HEK293 (cell line): Measurements from ENCODE around the gene SLC32A1.

Experiments
- BCL6B ChIP-seq: fragments of 450-650 bp; formaldehyde crosslinking; IDR thresholded peaks from 2 replicates; pipeline ENCODE4 v1.5.1; 2017; ENCODE audit warnings: missing biosample characterization, missing genetic modification characterization
- CTCF ChIP-seq: fragments of 450-650 bp; formaldehyde crosslinking; IDR thresholded peaks from 2 replicates; pipeline ENCODE4 v1.5.1; 2016; ENCODE audit warnings: missing biosample characterization, missing genetic modification characterization
- FEZF1 ChIP-seq: fragments of 450-650 bp; formaldehyde crosslinking; IDR thresholded peaks from 2 replicates; pipeline ENCODE4 v1.5.1; 2016; ENCODE audit warnings: missing biosample characterization, missing genetic modification characterization
- PRDM6 ChIP-seq: fragments of 450-650 bp; formaldehyde crosslinking; IDR thresholded peaks from 2 replicates; pipeline ENCODE4 v1.5.1; 2017; ENCODE audit warnings: missing biosample characterization, missing genetic modification characterization
- TCF7L2 ChIP-seq: IDR thresholded peaks from 2 replicates; pipeline ENCODE4 v1.6.1; 2011; ENCODE audit warnings: low read depth, mild to moderate bottlenecking, inconsistent platforms, low read length, moderate library complexity, borderline replicate concordance
- WT1 ChIP-seq: fragments of 450-650 bp; formaldehyde crosslinking; IDR thresholded peaks from 2 replicates; pipeline ENCODE4 v1.5.1; 2016; ENCODE audit warnings: missing biosample characterization, missing genetic modification characterization
- ZBTB11 ChIP-seq: fragments of 450-650 bp; formaldehyde crosslinking; conservative IDR thresholded peaks from 2 replicates; pipeline ENCODE4 v1.5.1; 2016; ENCODE audit warnings: low read depth, missing biosample characterization, missing genetic modification characterization
- ZBTB6 ChIP-seq: fragments of 450-650 bp; formaldehyde crosslinking; IDR thresholded peaks from 2 replicates; pipeline ENCODE4 v1.5.1; 2017; ENCODE audit warnings: missing biosample characterization, missing genetic modification characterization
- ZFP41 ChIP-seq: fragments of 450-650 bp; formaldehyde crosslinking; IDR thresholded peaks from 2 replicates; pipeline ENCODE4 v1.5.1; 2016; ENCODE audit warnings: missing biosample characterization, missing genetic modification characterization, borderline replicate concordance
- ZNF132 ChIP-seq: fragments of 450-650 bp; formaldehyde crosslinking; IDR thresholded peaks from 2 replicates; pipeline ENCODE4 v1.5.1; 2017; ENCODE audit warnings: missing biosample characterization, missing genetic modification characterization, borderline replicate concordance
- ZNF157 ChIP-seq: fragments of 450-650 bp; formaldehyde crosslinking; IDR thresholded peaks from 2 replicates; pipeline ENCODE4 v1.5.1; 2016; ENCODE audit warnings: missing biosample characterization, missing genetic modification characterization
- ZNF174 ChIP-seq: fragments of 450-650 bp; formaldehyde crosslinking; IDR thresholded peaks from 2 replicates; pipeline ENCODE4 v1.5.0; 2017; ENCODE audit warnings: missing biosample characterization, mild to moderate bottlenecking, missing genetic modification characterization
- ZNF248 ChIP-seq: fragments of 450-650 bp; formaldehyde crosslinking; IDR thresholded peaks from 2 replicates; pipeline ENCODE4 v1.5.1; 2017; ENCODE audit warnings: missing biosample characterization, missing genetic modification characterization
- ZNF37A ChIP-seq: fragments of 450-650 bp; IDR thresholded peaks from 2 replicates; pipeline ENCODE4 v1.5.1; 2018; ENCODE audit warnings: missing biosample characterization, missing genetic modification characterization
- ZNF394 ChIP-seq: fragments of 450-650 bp; formaldehyde crosslinking; IDR thresholded peaks from 2 replicates; pipeline ENCODE4 v1.5.1; 2016; ENCODE audit warnings: missing biosample characterization, missing genetic modification characterization, mild to moderate bottlenecking, moderate library complexity, borderline replicate concordance
- ZNF423 ChIP-seq: fragments of 450-650 bp; formaldehyde crosslinking; IDR thresholded peaks from 2 replicates; pipeline ENCODE4 v1.5.1; 2016; ENCODE audit warnings: missing biosample characterization, missing genetic modification characterization
- ZNF433 ChIP-seq: fragments of 450-650 bp; formaldehyde crosslinking; IDR thresholded peaks from 2 replicates; pipeline ENCODE4 v1.5.1; 2016; ENCODE audit warnings: missing biosample characterization, missing genetic modification characterization, low read depth
- ZNF558 ChIP-seq: fragments of 450-650 bp; formaldehyde crosslinking; IDR thresholded peaks from 2 replicates; pipeline ENCODE4 v1.5.1; 2016; ENCODE audit warnings: missing biosample characterization, missing genetic modification characterization
- ZNF571 ChIP-seq: fragments of 450-650 bp; formaldehyde crosslinking; IDR thresholded peaks from 2 replicates; pipeline ENCODE4 v1.5.0; 2017; ENCODE audit warnings: missing biosample characterization, missing genetic modification characterization
- ZNF660 ChIP-seq: fragments of 450-650 bp; IDR thresholded peaks from 2 replicates; pipeline ENCODE4 v1.5.1; 2018; ENCODE audit warnings: missing biosample characterization, mild to moderate bottlenecking, missing genetic modification characterization
- ZNF670 ChIP-seq: fragments of 450-650 bp; formaldehyde crosslinking; IDR thresholded peaks from 2 replicates; pipeline ENCODE4 v1.5.1; 2016; ENCODE audit warnings: missing biosample characterization, missing genetic modification characterization, low read depth
- ZNF776 ChIP-seq: fragments of 450-650 bp; formaldehyde crosslinking; IDR thresholded peaks from 2 replicates; pipeline ENCODE4 v1.5.0; 2017; ENCODE audit warnings: missing biosample characterization, missing genetic modification characterization, borderline replicate concordance
- ZNF785 ChIP-seq: fragments of 450-650 bp; formaldehyde crosslinking; IDR thresholded peaks from 2 replicates; pipeline ENCODE4 v1.5.1; 2016; ENCODE audit warnings: missing biosample characterization, missing genetic modification characterization
- ZNF830 ChIP-seq: fragments of 450-650 bp; IDR thresholded peaks from 2 replicates; pipeline ENCODE4 v1.5.0; 2018; ENCODE audit warnings: missing biosample characterization, missing genetic modification characterization, low read depth, mild to moderate bottlenecking, moderate library complexity
- ZSCAN16 ChIP-seq: fragments of 450-650 bp; formaldehyde crosslinking; IDR thresholded peaks from 2 replicates; pipeline ENCODE4 v1.5.1; 2016; ENCODE audit warnings: missing biosample characterization, missing genetic modification characterization
- ZSCAN4 ChIP-seq: fragments of 450-650 bp; formaldehyde crosslinking; IDR thresholded peaks from 2 replicates; pipeline ENCODE4 v1.5.1; 2017; ENCODE audit warnings: missing biosample characterization, missing genetic modification characterization

SLC32A1 gene

GRCh38 chr20:38730989-38731737 is 6.9 kb downstream of the SLC32A1 start (continued):
- TF ChIP-seq WT1 (tag by site-specific recombination): 0 out of 2 replicates have a peak, but pooled peaks have one; percentile 13
- TF ChIP-seq ZNF558 (tag by site-specific recombination): no peak
- no peak for TF ChIP-seq ZSCAN4
- TF ChIP-seq ZNF776 (tag by site-specific recombination): no peak
- TF ChIP-seq ZNF248 (tag by site-specific recombination): no peak
- no peak for TF ChIP-seq TCF7L2
- TF ChIP-seq ZNF132: no peak
- TF ChIP-seq ZNF37A (tag by site-specific recombination): no peak
- TF ChIP-seq ZNF571: no peak
- peak; percentile 93 for TF ChIP-seq CTCF (tag by site-specific recombination)
- no peak for TF ChIP-seq ZFP41
- TF ChIP-seq BCL6B: no peak
- no peak for TF ChIP-seq ZBTB11 (tag by site-specific recombination)
- TF ChIP-seq ZNF394 (tag by site-specific recombination): peak; percentile 30; the same call in 1 of the 2 replicates
- TF ChIP-seq FEZF1: no peak
- no peak for TF ChIP-seq ZNF157
- no peak for TF ChIP-seq PRDM6 (tag by site-specific recombination)
- no peak for TF ChIP-seq ZNF830
- no peak for TF ChIP-seq ZNF785 (tag by site-specific recombination)
- TF ChIP-seq ZNF174: no peak
- TF ChIP-seq ZSCAN16 (tag by site-specific recombination): no peak
- no peak for TF ChIP-seq ZNF670 (tag by site-specific recombination)
- no peak for TF ChIP-seq ZNF660
- TF ChIP-seq ZBTB6 (tag by site-specific recombination): peak; percentile 23; the same call in 1 of the 2 replicates
- no peak for TF ChIP-seq ZNF433 (tag by site-specific recombination)
- TF ChIP-seq ZNF423 (tag by site-specific recombination): peak; percentile 70; the same call in 1 of the 2 replicates
